H1 (cell line): ENCODE data around the gene TNRC6C. TPM values are rescaled to one million over a fixed set of nuclear protein-coding genes. Genes with fewer than 3 reads are reported as not detected.
A peak's percentile ranks its signal among the peaks of the same experiment; 100 is the strongest.

Source experiments
- CTCF ChIA-PET: fragments of 300-600 bp; sonication (Branson Sonifier 250); formaldehyde crosslinking; loops from one replicate; lab custom pipeline; 2021; ENCODE audit not compliant: partially characterized antibody; lab: Charles Lee
- POLR2A ChIA-PET: fragments of 300-600 bp; sonication (Branson Sonifier 250); formaldehyde crosslinking; loops from one replicate; lab custom pipeline; 2021; ENCODE audit warnings: inconsistent platforms; ENCODE audit not compliant: partially characterized antibody; lab: Charles Lee
- DNase-seq, 2 experiments: peaks; one replicate each; pipeline versions ENCODE4 v3.0.0 to v3.0.0-alpha.2; 2010 to 2022; ENCODE audit warnings: low spot score in 2 of 2, low read depth in 1 of 2, mixed read lengths in 1 of 2
- FAIRE-seq: peaks from 2 replicates; lab custom pipeline; 2011; peaks lifted over from hg19 to GRCh38; lab: Jason Lieb, UNC
- H2AFZ ChIP-seq: 2 replicates; pipeline ENCODE4 v1.8.1; 2012; ENCODE audit warnings: low read length, inconsistent platforms
- H2AK5ac ChIP-seq: 2 replicates; pipeline ENCODE4 v1.6.1; 2013; ENCODE audit warnings: low read depth, low read length
- H2BK120ac ChIP-seq: replicated peaks from 2 replicates; pipeline ENCODE3; 2013; ENCODE audit warnings: low read depth, low read length, inconsistent platforms
- H2BK12ac ChIP-seq: 2 replicates; pipeline ENCODE4 v1.6.1; 2013; ENCODE audit warnings: low read depth, low read length
- H2BK15ac ChIP-seq: 2 replicates; pipeline ENCODE4 v1.6.1; 2013; ENCODE audit warnings: low read length
- H2BK20ac ChIP-seq: 2 replicates; pipeline ENCODE4 v1.6.1; 2013; ENCODE audit warnings: low read length
- H2BK5ac ChIP-seq: 2 replicates; pipeline ENCODE4 v1.6.1; 2013; ENCODE audit warnings: low read depth, low read length
- H3K14ac ChIP-seq: 2 replicates; pipeline ENCODE4 v1.6.1; 2013; ENCODE audit warnings: inconsistent platforms; ENCODE audit not compliant: insufficient read length
- H3K18ac ChIP-seq: 2 replicates; pipeline ENCODE4 v1.6.1; 2013; ENCODE audit warnings: low read length; ENCODE audit errors: extremely low read depth
- H3K23ac ChIP-seq: 2 replicates; pipeline ENCODE4 v1.6.1; 2013; ENCODE audit warnings: inconsistent platforms; ENCODE audit not compliant: insufficient read length
- H3K23me2 ChIP-seq: 2 replicates; pipeline ENCODE4 v1.6.1; 2013; ENCODE audit warnings: low read depth, low read length
- H3K27ac ChIP-seq: 2 replicates; pipeline ENCODE4 v1.6.1; 2011; ENCODE audit warnings: low read depth, low read length, inconsistent platforms
- H3K27me3 ChIP-seq, 4 experiments: replicated peaks in 1 of 4; 1 replicate in 1 of 4; 2 replicates in 3 of 4; pipeline versions ENCODE4 v1.6.1 to v1.8.1; 2011 to 2013; ENCODE audit warnings: low read length in 3 of 4, mild to moderate bottlenecking in 3 of 4, inconsistent platforms in 2 of 4, mixed read lengths in 2 of 4, moderate library complexity in 1 of 4; ENCODE audit not compliant: control insufficient read depth in 3 of 4, insufficient read depth in 3 of 4; ENCODE audit errors: extremely low read depth in 1 of 4
- H3K36me3 ChIP-seq, 4 experiments: 2 replicates each; pipeline versions ENCODE4 v1.6.1 to v1.8.1; 2011 to 2013; ENCODE audit warnings: mild to moderate bottlenecking in 4 of 4, low read length in 3 of 4, moderate library complexity in 2 of 4, control low read depth in 1 of 4, inconsistent platforms in 1 of 4; ENCODE audit not compliant: insufficient read depth in 4 of 4, control insufficient read depth in 2 of 4
- H3K4ac ChIP-seq: replicated peaks from 2 replicates; pipeline ENCODE3; 2013; ENCODE audit warnings: low read length, low read depth, mixed read lengths, inconsistent platforms; ENCODE audit not compliant: insufficient read length
- H3K4me1 ChIP-seq, 4 experiments: replicated peaks in 1 of 4; 1 replicate in 1 of 4; 2 replicates in 3 of 4; pipeline versions ENCODE4 v1.6.1 to v1.8.1; 2011 to 2013; ENCODE audit warnings: low read length in 3 of 4, inconsistent platforms in 2 of 4, mixed read lengths in 1 of 4; ENCODE audit not compliant: insufficient read depth in 4 of 4, control insufficient read depth in 3 of 4
- H3K4me2 ChIP-seq, 2 experiments: 2 replicates each; pipeline versions ENCODE4 v1.6.1 to v1.8.1; 2011 to 2013; ENCODE audit warnings: low read depth in 2 of 2, low read length in 2 of 2, control low read depth in 1 of 2, inconsistent platforms in 1 of 2, mild to moderate bottlenecking in 1 of 2; ENCODE audit not compliant: insufficient read depth in 1 of 2
- H3K4me3 ChIP-seq, 4 experiments: fragments of 200-600, 300-600 bp in 1 of 4; sonication (generic), shearing (Covaris generic), sonication (Bioruptor Twin) in 1 of 4; 2 replicates each; pipeline versions ENCODE4 v1.5.1 to v1.8.1; 2011 to 2016; ENCODE audit warnings: low read length in 4 of 4, low read depth in 3 of 4, control low read depth in 2 of 4, inconsistent platforms in 2 of 4, mild to moderate bottlenecking in 2 of 4, mixed read lengths in 1 of 4, moderate library complexity in 1 of 4; ENCODE audit not compliant: insufficient read depth in 2 of 4; ENCODE audit errors: extremely low read depth in 1 of 4
- H3K56ac ChIP-seq: replicated peaks from 2 replicates; pipeline ENCODE3; 2013; ENCODE audit warnings: low read depth, mild to moderate bottlenecking, mixed read lengths, low read length, inconsistent platforms; ENCODE audit not compliant: insufficient read length
- H3K79me1 ChIP-seq: 2 replicates; pipeline ENCODE4 v1.6.1; 2013; ENCODE audit warnings: low read depth, low read length, control low read depth
- H3K79me2 ChIP-seq, 2 experiments: 2 replicates each; pipeline versions ENCODE4 v1.6.1 to v1.8.1; 2012 to 2013; ENCODE audit warnings: low read length in 2 of 2, mild to moderate bottlenecking in 2 of 2, inconsistent platforms in 1 of 2; ENCODE audit not compliant: insufficient read depth in 2 of 2, control insufficient read depth in 1 of 2
- H3K9ac ChIP-seq, 4 experiments: replicated peaks in 1 of 4; 1 replicate in 1 of 4; 2 replicates in 3 of 4; pipeline versions ENCODE4 v1.6.1 to v1.8.1; 2011 to 2013; ENCODE audit warnings: low read depth in 3 of 4, low read length in 3 of 4, control low read depth in 2 of 4, mild to moderate bottlenecking in 2 of 4, moderate library complexity in 2 of 4, inconsistent platforms in 1 of 4; ENCODE audit errors: extremely low read depth in 1 of 4
- H3K9me3 ChIP-seq, 2 experiments: 2 replicates each; pipeline versions ENCODE4 v1.6.1 to v1.8.1; 2012 to 2013; ENCODE audit warnings: mild to moderate bottlenecking in 2 of 2, moderate library complexity in 2 of 2, control low read depth in 1 of 2, inconsistent platforms in 1 of 2, low read depth in 1 of 2, low read length in 1 of 2, mixed read lengths in 1 of 2; ENCODE audit not compliant: insufficient read depth in 2 of 2
- H4K20me1 ChIP-seq, 2 experiments: replicated peaks in 1 of 2; 2 replicates each; pipeline versions ENCODE3 to v1.8.1; 2011 to 2013; ENCODE audit warnings: inconsistent platforms in 2 of 2, low read length in 2 of 2, mild to moderate bottlenecking in 1 of 2; ENCODE audit not compliant: insufficient read depth in 2 of 2, control insufficient read depth in 1 of 2
- H4K5ac ChIP-seq: 2 replicates; pipeline ENCODE4 v1.6.1; 2013; ENCODE audit warnings: low read length, low read depth, mixed read lengths, inconsistent platforms; ENCODE audit not compliant: insufficient read length
- H4K8ac ChIP-seq: 2 replicates; pipeline ENCODE4 v1.8.0; 2013; ENCODE audit warnings: mild to moderate bottlenecking, moderate library complexity, low read length, inconsistent platforms; ENCODE audit not compliant: insufficient read depth; ENCODE audit errors: extremely low read depth
- H4K91ac ChIP-seq: replicated peaks from 2 replicates; pipeline ENCODE3; 2013; ENCODE audit warnings: low read length, mixed read lengths, inconsistent platforms; ENCODE audit not compliant: insufficient read length
- CBX8 ChIP-seq: fragments of 300-800, 300-1000 bp; sonication (generic); IDR thresholded peaks from 2 replicates; pipeline ENCODE4 v1.7.1; 2016; ENCODE audit warnings: low read depth, low read length, borderline replicate concordance
- CHD1 ChIP-seq: IDR thresholded peaks from 2 replicates; pipeline ENCODE4 v1.6.1; 2012; ENCODE audit warnings: low read depth, low read length, improper control_type of control experiment
- EP300 ChIP-seq, 2 experiments: IDR thresholded peaks; 1 replicate in 1 of 2; 2 replicates in 1 of 2; pipeline ENCODE4 v1.6.1; 2011 to 2012; ENCODE audit warnings: low read depth in 2 of 2, low read length in 2 of 2, mild to moderate bottlenecking in 2 of 2, borderline replicate concordance in 1 of 2, inconsistent platforms in 1 of 2, moderate library complexity in 1 of 2
- FOSL1 ChIP-seq: IDR thresholded peaks from 2 replicates; pipeline ENCODE4 v1.6.1; 2011; ENCODE audit warnings: mild to moderate bottlenecking, low read depth, low read length, moderate library complexity; ENCODE audit not compliant: insufficient read depth
- JUND ChIP-seq: IDR thresholded peaks from 2 replicates; pipeline ENCODE4 v1.6.1; 2011; ENCODE audit warnings: mild to moderate bottlenecking, improper control_type of control experiment, low read length
- RAD21 ChIP-seq, 2 experiments: IDR thresholded peaks in 1 of 2; conservative IDR thresholded peaks in 1 of 2; 2 replicates each; pipeline ENCODE4 v1.6.1; 2011; ENCODE audit warnings: low read depth in 2 of 2, low read length in 2 of 2, improper control_type of control experiment in 1 of 2, inconsistent platforms in 1 of 2, mild to moderate bottlenecking in 1 of 2, moderate library complexity in 1 of 2
- RNF2 ChIP-seq: fragments of 200-900, 300-1000 bp; sonication (generic); IDR thresholded peaks from 2 replicates; pipeline ENCODE4 v1.7.1; 2016; ENCODE audit warnings: borderline replicate concordance, low read depth, mild to moderate bottlenecking, antibody characterized with exemption, low read length; ENCODE audit not compliant: poor library complexity, severe bottlenecking; ENCODE audit errors: missing control alignments
- SIX5 ChIP-seq: IDR thresholded peaks from 2 replicates; pipeline ENCODE4 v1.6.1; 2011; ENCODE audit warnings: mild to moderate bottlenecking, low read depth, low read length
- SRF ChIP-seq: IDR thresholded peaks from 2 replicates; pipeline ENCODE4 v1.6.1; 2011; ENCODE audit warnings: mild to moderate bottlenecking, low read depth, low read length, moderate library complexity
- WGBS, 2 experiments: shearing (Covaris generic) in 1 of 2; methylation state at CpG; one replicate each; pipeline versions ENCODE4 v1.1.6 to v1.1.7; 2013 to 2015; ENCODE audit warnings: low lambda C conversion rate in 2 of 2, mixed read lengths in 2 of 2, inconsistent platforms in 1 of 2, low coverage in 1 of 2, missing lambda C conversion rate in 1 of 2; ENCODE audit not compliant: insufficient replicate concordance in 2 of 2, insufficient coverage in 1 of 2, insufficient read length in 1 of 2; ENCODE audit errors: extremely low coverage in 1 of 2, missing lambda C conversion rate in 1 of 2; 5-methylcytosine and 5-hydroxymethylcytosine counted together
- polyA plus RNA-seq, 7 experiments: library from polyadenylated mRNA; depleted of rRNA in 3 of 7; stranded (reverse) in 5 of 7; unstranded in 2 of 7; fragments of >200 nt in 5 of 7; fragments of 200-250 nt in 2 of 7; gene quantifications; 1 replicate in 5 of 7; 2 replicates in 1 of 7; 4 replicates in 1 of 7; pipeline versions ENCODE4 v1.2.1 to v1.2.3, GENCODE V29; 2011 to 2013; ENCODE audit warnings: missing spikeins in 2 of 7, mixed read lengths in 2 of 7
- total RNA-seq: library from RNA; stranded (reverse); fragmentation: NEBNext Ultra II Directional; extraction: Animal tissue kit (Norgen Biotek cat#: 25700); gene quantifications from 2 replicates; pipeline ENCODE4 v1.2.1, GENCODE V29; 2021

The TNRC6C gene
- total and polyA plus RNA-seq, 2 of the 8 experiments (the other 6 are each of a cell fraction or from before 2014, with no cell fraction given) = 2.8 to 28.9 TPM

- no peak overlapping the region for H2BK5ac ChIP-seq
- peaks cover 3% of the 10 kb centered on the region for H3K79me1 ChIP-seq
- peaks cover 14% of the 10 kb centered on the region for H3K23me2 ChIP-seq
- H3K4me1 ChIP-seq = peaks cover 0 to 17% (median 14%) of the 10 kb centered on the region in 4 experiments; a peak in 6 of 7 replicates
- no peak overlapping the region for H2AK5ac ChIP-seq
- no peak for DNase-seq
- H4K8ac ChIP-seq = peak overlapping the region; percentile 71; the same call in 1 of the 2 replicates
- no peak overlapping the region for H3K56ac ChIP-seq
- peaks cover 4 to 19% of the 10 kb centered on the region in 2 experiments for H4K20me1 ChIP-seq
- 93% methylated on average over 37 of the region's 39 CpGs; no CpG with 5 or more reads in 1 of the 2 experiments for WGBS, 2 experiments
- CTCF ChIA-PET = interaction anchor here (1.2 to 11.4 kb wide), 5 partner anchors 11 to 51 kb away, joined by 3 to 122 read pairs (median 7); no protein-coding TSS in a partner anchor
- H2AFZ ChIP-seq = no peak overlapping the region
- H4K5ac ChIP-seq = no peak overlapping the region
- H2BK20ac ChIP-seq = no peak overlapping the region
- no peak overlapping the region for H3K27ac ChIP-seq
- H3K23ac ChIP-seq = no peak overlapping the region
- no peak overlapping the region for H3K14ac ChIP-seq
- no peak overlapping the region for H2BK15ac ChIP-seq
- no peaks in the 10 kb centered on the region for H3K27me3 ChIP-seq
- no peak overlapping the region for H2BK120ac ChIP-seq
- POLR2A ChIA-PET = interaction anchor here (0.9 to 2.3 kb wide), 5 partner anchors 10 to 62 kb away, joined by 3 to 6 read pairs (median 4); partner anchors contain the start of genes AFMID and TK1
- H3K9me3 ChIP-seq = no peaks in the 10 kb centered on the region
- no peak overlapping the region for H3K9ac ChIP-seq
- H3K18ac ChIP-seq = no peak overlapping the region
- peaks cover 2 to 32% (median 12%) of the 10 kb centered on the region in 4 experiments; a peak in 5 of 8 replicates for H3K36me3 ChIP-seq
- H3K4ac ChIP-seq = no peak overlapping the region
- no peak overlapping the region for H2BK12ac ChIP-seq
- H3K4me3 ChIP-seq = no peak overlapping the region
- FAIRE-seq = no peak
- no peaks in the 10 kb centered on the region for H3K79me2 ChIP-seq
- H3K4me2 ChIP-seq = no peak overlapping the region
- H4K91ac ChIP-seq = no peak overlapping the region
- TF ChIP-seq SIX5 (no peak), EP300 (IDR thresholded peaks at IDR 0.05; ENCODE audit: borderline replicate concordance in 1 of 2, low read depth in 2 of 2, low read length in 2 of 2) (no peak), SRF (no peak), RNF2 (no peak), CBX8 (no peak), CHD1 (no peak), FOSL1 (no peak), JUND (no peak), RAD21 (IDR thresholded peaks at IDR 0.05 in 1 of 2, conservative IDR thresholded peaks at IDR 0.05 in 1 of 2; ENCODE audit: low read depth in 2 of 2, low read length in 2 of 2) (no peak)
Observed at GRCh38 chr17:78125138-78125913, 166.8 kb downstream of the TNRC6C start.
